Activated CD4-positive, alpha-beta T cell treated with anti-CD3 and anti-CD28 coated beads, Interleukin-2, amount 50 U/mL, for 24 hours (primary cell): Measurements from ENCODE around the gene TYMS.

Experiments used
- DNase-seq, 2 donors: peaks; one replicate each; pipeline ENCODE4 v3.0.0-alpha.2; 2020; ENCODE audit warnings: low read depth in 1 of 2, low spot score in 1 of 2

The TYMS gene

DNA sequence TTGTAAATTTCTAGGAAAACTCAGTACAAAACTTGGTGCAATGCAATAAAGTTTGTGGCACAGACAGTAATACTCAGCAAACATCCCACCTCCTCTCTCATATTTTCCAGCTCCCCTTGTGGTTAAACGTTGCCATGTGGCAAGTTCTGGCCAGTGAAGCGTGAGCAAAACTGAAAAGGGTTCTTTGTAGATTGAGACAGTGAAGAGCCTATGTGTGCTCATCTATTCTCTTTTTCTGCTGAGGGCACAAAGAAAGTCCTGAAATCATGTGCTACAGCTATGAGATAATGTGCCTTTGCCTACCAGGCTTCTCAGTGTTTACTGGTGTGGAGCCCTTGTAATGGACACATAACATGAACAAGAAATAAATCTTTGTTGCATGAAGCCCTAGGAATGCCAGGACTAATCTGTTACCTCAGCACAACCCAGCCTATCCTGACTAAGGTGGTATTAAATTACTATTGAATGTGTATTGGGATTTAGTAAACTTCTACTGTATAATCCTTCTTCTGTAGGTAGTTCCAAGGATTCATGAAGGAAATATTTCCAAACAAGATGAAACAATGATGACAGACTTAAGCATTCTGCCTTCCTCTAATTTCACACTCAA is 13.0 kb upstream of the TYMS start:
- no peak for DNase-seq

GRCh38 chr18:647304-647703 is 10.1 kb upstream of the TYMS start:
- no peak for DNase-seq

- no peak for DNase-seq
Measured at GRCh38 chr18:649341-649740, 8.1 kb upstream of the TYMS start.

DNA sequence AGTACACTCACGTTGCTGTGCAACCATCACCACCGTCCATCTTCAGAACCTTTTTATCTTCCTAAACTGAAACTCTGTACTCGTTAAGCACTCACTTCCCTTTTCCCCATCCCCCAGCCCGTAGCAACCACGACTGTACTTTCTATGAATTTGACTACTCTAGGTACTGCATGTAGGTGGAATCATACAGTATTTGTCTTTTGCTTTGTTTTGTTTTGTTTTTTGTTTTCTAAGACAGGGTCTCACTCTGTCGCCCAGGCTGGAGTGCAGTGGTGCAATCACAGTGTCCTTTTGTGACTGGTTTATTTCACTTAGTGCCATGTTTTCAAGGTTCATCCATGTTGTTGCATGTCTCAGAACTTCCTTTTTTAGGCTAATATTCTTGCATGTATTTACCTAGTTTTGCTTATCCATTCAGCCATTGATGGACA is 7.0 kb upstream of the TYMS start:
- DNase-seq, result no peak

DNA sequence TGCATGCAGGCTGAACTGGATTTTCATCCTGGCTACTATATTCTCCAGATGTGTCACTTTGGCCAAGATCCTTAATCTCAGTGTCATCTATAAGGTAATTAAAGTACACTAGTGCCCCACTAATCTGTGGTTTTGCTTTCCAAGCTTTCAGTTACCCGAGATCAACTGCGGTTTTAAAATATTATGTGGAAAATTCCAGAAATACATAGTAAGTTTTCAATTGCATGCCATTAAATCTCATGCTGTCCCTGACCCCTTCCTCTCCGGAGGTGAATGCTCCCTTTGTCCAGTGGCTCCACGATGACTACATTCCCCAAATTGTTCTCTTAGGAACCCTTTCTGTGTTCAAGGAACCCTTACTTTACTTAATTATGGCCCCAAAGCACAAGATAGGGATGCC is 5.3 kb upstream of the TYMS start:
- DNase-seq, result no peak

GRCh38 chr18:653512-653911 is 3.9 kb upstream of the TYMS start:
- no peak for DNase-seq

DNA sequence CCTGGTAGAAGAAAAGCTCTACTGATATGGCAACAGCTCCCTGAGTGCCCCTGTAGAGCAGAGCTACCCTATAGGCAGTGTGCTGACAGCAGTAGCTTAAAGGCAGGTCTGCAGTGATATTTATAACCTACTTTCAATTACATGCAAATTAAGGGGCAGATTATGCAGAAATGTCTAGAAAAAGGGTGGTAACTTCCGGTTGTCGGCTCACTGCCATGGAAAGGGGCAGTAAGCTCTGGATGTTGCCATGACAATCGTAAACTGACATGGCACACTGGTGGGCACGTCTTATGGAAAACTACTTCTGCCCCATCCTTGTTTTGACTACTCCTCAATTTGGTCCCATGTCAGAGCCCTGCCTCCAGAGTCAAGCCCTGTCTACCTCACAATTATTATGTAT is 2.9 kb upstream of the TYMS start:
- no peak for DNase-seq

- DNase-seq, result no peak
Measured at GRCh38 chr18:655445-655844, 2.0 kb upstream of the TYMS start.

GRCh38 chr18:658001-658946 is 821 bp downstream of the TYMS start:
- DNase-seq, result peak; percentile 24 to 62

DNA sequence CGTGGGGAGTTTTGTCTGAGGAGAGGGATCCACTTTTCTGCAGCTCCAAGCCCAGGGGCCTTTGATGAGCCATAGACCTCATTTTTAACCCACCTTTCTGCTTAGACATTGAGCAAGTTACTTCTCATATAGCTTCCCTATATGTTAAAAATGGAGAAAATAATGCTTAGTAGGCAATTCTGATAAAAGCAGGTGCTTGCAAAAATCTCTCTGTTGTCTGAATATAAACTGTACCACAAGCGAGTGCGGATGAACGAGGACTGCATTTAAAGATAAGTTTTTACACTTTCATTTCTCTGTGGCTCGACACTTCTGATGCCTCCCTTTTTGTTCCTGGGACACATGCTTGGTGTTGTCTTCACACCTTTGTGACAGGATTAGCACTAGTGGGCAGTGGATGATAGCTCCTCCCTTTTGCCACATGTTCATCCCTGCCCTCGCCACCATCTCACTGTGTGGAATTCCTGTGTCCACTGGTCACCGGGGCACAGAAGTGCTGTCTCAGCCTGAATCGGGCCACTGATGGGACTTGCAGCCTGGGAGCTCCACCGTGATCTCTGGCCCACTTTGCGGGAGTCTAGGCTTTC is 1.6 kb downstream of the TYMS start:
- DNase-seq, result no peak

DNA sequence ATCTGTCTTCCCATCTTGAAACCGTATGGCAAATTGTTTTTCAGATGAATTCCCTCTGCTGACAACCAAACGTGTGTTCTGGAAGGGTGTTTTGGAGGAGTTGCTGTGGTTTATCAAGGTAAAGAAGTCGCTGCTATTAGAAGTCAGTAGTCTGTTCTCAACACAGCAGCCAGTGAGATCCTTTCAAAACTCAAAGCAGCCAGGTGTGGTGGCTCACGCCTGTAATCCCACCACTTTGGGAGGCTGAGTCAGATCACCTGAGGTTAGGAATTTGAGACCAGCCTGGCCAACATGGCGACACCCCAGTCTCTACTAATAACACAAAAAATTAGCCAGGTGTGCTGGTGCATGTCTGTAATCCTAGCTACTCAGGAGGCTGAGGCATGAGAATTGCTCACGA is 2.1 kb downstream of the TYMS start:
- no peak for DNase-seq

DNA sequence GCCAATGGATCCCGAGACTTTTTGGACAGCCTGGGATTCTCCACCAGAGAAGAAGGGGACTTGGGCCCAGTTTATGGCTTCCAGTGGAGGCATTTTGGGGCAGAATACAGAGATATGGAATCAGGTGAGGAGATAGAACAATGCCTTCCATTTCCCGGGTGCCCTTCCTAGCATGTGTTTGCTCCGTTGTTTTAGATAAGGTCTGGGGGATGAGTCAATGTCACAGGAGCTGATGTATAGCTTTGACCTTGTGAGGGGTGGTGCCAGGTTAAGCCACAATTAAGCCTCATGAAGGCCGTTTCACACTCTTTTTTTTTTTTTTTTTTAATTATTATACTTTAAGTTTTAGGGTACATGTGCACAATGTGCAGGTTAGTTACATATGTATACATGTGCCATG is 4.7 kb downstream of the TYMS start:
- no peak for DNase-seq

GRCh38 chr18:666177-666576 is 8.7 kb downstream of the TYMS start:
- DNase-seq, result no peak

DNA sequence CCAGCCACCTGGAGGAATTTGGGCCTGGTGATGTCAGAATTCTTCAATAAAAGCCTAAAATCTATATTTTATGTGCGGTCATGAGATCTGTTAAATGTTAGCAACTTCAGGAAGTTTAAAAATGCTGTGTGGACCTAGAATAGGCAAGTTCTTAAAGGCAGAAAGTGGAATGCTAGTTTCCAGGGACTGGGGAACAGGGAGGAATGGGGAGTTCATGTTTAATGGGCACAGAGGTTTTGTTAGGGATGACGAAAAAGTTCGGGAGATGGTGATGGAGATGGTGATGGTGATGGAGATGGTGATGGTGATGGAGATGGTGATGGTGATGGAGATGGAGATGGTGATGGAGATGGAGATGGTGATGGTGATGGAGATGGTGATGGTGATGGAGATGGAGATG is 9.2 kb downstream of the TYMS start:
- no peak for DNase-seq

DNA sequence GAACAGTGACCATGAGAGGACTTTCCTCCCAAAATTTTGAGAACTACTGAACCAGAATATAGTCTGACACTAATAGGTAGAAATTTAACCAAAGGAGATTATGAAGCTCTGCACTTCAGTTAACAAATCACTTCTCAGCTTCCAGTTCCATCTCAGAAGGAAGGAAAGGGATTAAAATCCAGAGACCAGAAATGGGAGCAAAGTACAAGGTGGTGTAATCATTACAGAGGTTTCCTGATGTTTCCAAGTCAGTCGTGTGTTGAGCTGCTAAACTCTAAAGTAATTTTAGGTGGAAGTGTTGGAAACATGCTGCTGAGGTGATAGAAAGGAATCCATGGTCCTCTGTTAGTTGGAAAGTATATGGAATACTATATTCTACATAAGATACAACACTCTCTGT is 10.8 kb downstream of the TYMS start:
- DNase-seq, result no peak

DNA sequence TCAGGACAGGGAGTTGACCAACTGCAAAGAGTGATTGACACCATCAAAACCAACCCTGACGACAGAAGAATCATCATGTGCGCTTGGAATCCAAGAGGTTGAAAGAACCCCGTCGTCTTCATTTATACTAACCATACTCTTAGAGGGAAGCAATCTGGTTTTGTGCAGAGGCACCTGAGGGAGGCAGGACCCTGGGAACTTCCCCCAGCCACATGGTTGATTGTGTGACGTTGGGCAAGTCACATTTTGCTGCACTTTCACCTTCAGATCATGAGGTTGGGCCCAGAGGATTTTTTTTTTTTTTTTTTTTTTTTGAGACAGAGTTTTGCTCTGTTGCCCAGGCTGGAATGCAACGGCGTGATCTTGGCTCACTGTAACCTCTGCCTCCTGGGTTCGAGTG is 11.6 kb downstream of the TYMS start:
- no peak for DNase-seq

- no peak for DNase-seq
Measured at GRCh38 chr18:670522-670921, 13.1 kb downstream of the TYMS start.

DNA sequence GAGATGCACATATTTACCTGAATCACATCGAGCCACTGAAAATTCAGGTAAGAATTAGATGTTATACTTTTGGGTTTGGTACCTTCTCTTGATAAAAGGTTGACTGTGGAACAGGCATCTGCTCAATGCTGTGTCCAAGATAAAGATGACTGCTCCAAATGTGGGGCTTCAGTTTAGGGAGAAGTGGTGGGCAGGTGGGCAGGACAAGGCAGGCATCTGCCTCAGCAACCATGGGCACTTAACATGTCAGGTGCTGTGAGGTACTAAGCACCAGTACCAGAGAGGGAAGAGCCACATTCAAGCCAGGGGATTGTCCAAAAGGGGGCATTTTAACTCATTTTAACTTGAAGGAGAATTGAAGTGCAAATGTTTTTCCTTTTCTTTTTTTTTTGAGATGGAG is 14.0 kb downstream of the TYMS start:
- DNase-seq, result no peak

GRCh38 chr18:673317-673716 is 15.9 kb downstream of the TYMS start:
- no peak for DNase-seq

GRCh38 chr18:673769-674168 is 16.3 kb downstream of the TYMS start:
- no peak for DNase-seq

DNA sequence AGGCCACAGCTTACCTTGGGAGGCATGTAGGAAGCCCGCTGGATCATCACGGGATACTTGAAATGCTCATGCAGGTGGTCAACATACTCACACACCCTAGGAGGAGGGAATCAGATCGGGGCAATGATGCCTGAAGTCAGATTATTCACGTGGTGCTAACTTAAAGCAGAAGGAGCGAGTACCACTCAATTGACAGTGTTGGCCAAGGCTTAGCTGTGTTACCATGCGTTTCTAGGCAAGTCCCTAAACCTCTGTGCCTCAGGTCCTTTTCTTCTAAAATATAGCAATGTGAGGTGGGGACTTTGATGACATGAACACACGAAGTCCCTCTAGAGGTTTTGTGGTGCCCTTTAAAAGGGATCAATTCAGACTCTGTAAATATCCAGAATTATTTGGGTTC is 17.9 kb downstream of the TYMS start:
- no peak for DNase-seq

DNA sequence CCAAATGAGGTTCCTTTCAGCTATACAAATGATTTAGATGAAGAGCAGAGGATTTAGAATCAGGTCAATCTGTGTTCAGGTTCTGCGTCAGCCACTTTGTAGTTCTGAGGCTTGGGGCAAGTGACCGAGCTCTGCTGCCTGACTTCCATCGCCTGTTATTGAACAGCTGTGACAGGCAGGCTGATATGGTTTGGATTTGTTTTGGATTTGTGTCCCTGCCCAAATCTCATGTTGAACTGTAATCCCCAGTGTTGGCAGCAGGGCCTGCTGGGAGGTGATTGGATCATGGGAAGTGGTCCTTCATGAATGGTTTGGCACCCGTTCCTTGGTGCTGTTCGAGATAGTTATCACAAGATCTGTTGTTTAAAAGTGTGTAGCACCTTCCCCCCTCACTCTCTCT is 18.6 kb downstream of the TYMS start:
- no peak for DNase-seq
